HCT116 (cell line): Measurements from ENCODE around the gene TSC22D1. TPM values are rescaled to one million over a fixed set of nuclear protein-coding genes. Genes with fewer than 3 reads are reported as not detected.

Experiments used
- ATAC-seq: fragments of 200-7000 bp; cut with Tn5 transposase; 2 replicates; pipeline ENCODE4 v1.9.1; 2020; ENCODE audit warnings: mild to moderate bottlenecking, moderate library complexity
- Bru-seq: library from RNA; stranded (reverse); fragments of 400-500 nt; gene quantifications from one replicate; lab custom pipeline; 2021; lab: Mats Ljungman, UMichigan
- BruChase-seq, 2 experiments: library from RNA; stranded (reverse); fragments of 400-500 nt; gene quantifications; one replicate each; lab custom pipeline; 2021; lab: Mats Ljungman, UMichigan
- BruUV-seq: library from RNA; stranded (reverse); fragments of 400-500 nt; replicated peaks from 2 replicates; lab custom pipeline; 2021; lab: Mats Ljungman, UMichigan
- CTCF ChIA-PET: fragments of 300-600 bp; sonication (Branson Sonifier 250); formaldehyde crosslinking; loops from one replicate; lab custom pipeline; 2021; ENCODE audit warnings: antibody characterized with exemption; lab: Charles Lee
- POLR2A ChIA-PET: fragments of 300-600, 350-600 bp; sonication (Branson Sonifier 250); formaldehyde crosslinking; loops from one replicate; lab custom pipeline; 2021; ENCODE audit warnings: antibody characterized with exemption; lab: Charles Lee
- RAD21 ChIA-PET, 2 experiments: fragments of 300-600 bp; sonication (Branson Sonifier 250); formaldehyde crosslinking; loops; one replicate each; lab custom pipeline; 2023; ENCODE audit warnings: low total read pairs in 2 of 2; ENCODE audit not compliant: uncharacterized antibody in 2 of 2, unreplicated experiment in 2 of 2, low non-redundant PET in 1 of 2; lab: Charles Lee
- DNase-seq: peaks from one replicate; pipeline ENCODE4 v3.0.0-alpha.2; 2010; ENCODE audit warnings: low read depth, low spot score
- H2AFZ ChIP-seq: fragments of 200-600 bp; shearing (Covaris generic), sonication (generic); 2 replicates; pipeline ENCODE4 v1.6.1; 2017; ENCODE audit warnings: low read depth, mixed run types, mixed read lengths, antibody characterized with exemption, low read length; ENCODE audit not compliant: poor library complexity, severe bottlenecking
- H3K27ac ChIP-seq: 2 replicates; pipeline ENCODE4 v1.5.1; 2012; ENCODE audit warnings: low read depth, low read length
- H3K27me3 ChIP-seq: fragments of 200-600 bp; sonication (generic); 2 replicates; pipeline ENCODE4 v1.6.1; 2016; ENCODE audit warnings: mixed run types, low read length, mixed read lengths; ENCODE audit not compliant: insufficient read depth
- H3K36me3 ChIP-seq, 2 experiments: fragments of 200-500 bp in 1 of 2; fragments of 200-600 bp in 1 of 2; sonication (Bioruptor generic) in 1 of 2; sonication (generic) in 1 of 2; 2 replicates each; pipeline versions ENCODE4 v1.5.1 to v1.6.1; 2014 to 2016; ENCODE audit warnings: low read length in 2 of 2, inconsistent platforms in 1 of 2, mixed read lengths in 1 of 2, mixed run types in 1 of 2; ENCODE audit not compliant: insufficient read depth in 2 of 2, control insufficient read depth in 1 of 2
- H3K4me1 ChIP-seq, 2 experiments: fragments of 200-600 bp in 1 of 2; sonication (generic) in 1 of 2; 2 replicates each; pipeline versions ENCODE4 v1.5.1 to v1.6.1; 2012 to 2017; ENCODE audit warnings: low read length in 2 of 2, inconsistent platforms in 1 of 2, mild to moderate bottlenecking in 1 of 2, mixed read lengths in 1 of 2, mixed run types in 1 of 2, moderate library complexity in 1 of 2; ENCODE audit not compliant: insufficient read depth in 2 of 2, control insufficient read depth in 1 of 2
- H3K4me2 ChIP-seq: fragments of 200-600 bp; sonication (generic); 2 replicates; pipeline ENCODE4 v1.6.1; 2017; ENCODE audit warnings: mixed run types, low read length, mixed read lengths
- H3K4me3 ChIP-seq, 2 experiments: fragments of 200-600 bp in 1 of 2; sonication (generic) in 1 of 2; replicated peaks in 1 of 2; 2 replicates each; pipeline ENCODE4 v1.5.1; 2011 to 2016; ENCODE audit warnings: low read length in 2 of 2, control low read depth in 1 of 2, low read depth in 1 of 2, mild to moderate bottlenecking in 1 of 2, mixed read lengths in 1 of 2, mixed run types in 1 of 2
- H3K79me2 ChIP-seq: fragments of 200-600 bp; sonication (generic); 2 replicates; pipeline ENCODE4 v1.6.1; 2017; ENCODE audit warnings: mild to moderate bottlenecking, mixed run types, low read length, moderate library complexity, mixed read lengths; ENCODE audit not compliant: insufficient read depth
- H3K9ac ChIP-seq: fragments of 200-600 bp; sonication (generic); 2 replicates; pipeline ENCODE4 v1.6.1; 2016; ENCODE audit warnings: low read length, mixed read lengths
- H3K9me2 ChIP-seq: fragments of 200-600 bp; sonication (generic), shearing (Covaris generic); 2 replicates; pipeline ENCODE4 v1.6.1; 2017; ENCODE audit warnings: mixed run types, mild to moderate bottlenecking, moderate library complexity; ENCODE audit not compliant: insufficient read depth
- H3K9me3 ChIP-seq, 2 experiments: fragments of 200-500 bp in 1 of 2; fragments of 200-600 bp in 1 of 2; sonication (Bioruptor generic) in 1 of 2; sonication (generic) in 1 of 2; 2 replicates each; pipeline ENCODE4 v1.6.1; 2014 to 2017; ENCODE audit warnings: low read length in 2 of 2, mixed read lengths in 2 of 2, inconsistent platforms in 1 of 2, low read depth in 1 of 2, mild to moderate bottlenecking in 1 of 2, mixed run types in 1 of 2, moderate library complexity in 1 of 2; ENCODE audit not compliant: control insufficient read depth in 1 of 2, insufficient read depth in 1 of 2
- H4K20me1 ChIP-seq: fragments of 200-600 bp; sonication (generic), shearing (Covaris generic); 2 replicates; pipeline ENCODE4 v1.6.1; 2017; ENCODE audit warnings: mixed run types, mild to moderate bottlenecking, moderate library complexity; ENCODE audit not compliant: insufficient read depth
- EZH2 ChIP-seq: fragments of 200-600 bp; sonication (generic); IDR thresholded peaks from 2 replicates; pipeline ENCODE4 v1.6.1; 2017; ENCODE audit warnings: antibody characterized with exemption, mixed run types
- FOSL1 ChIP-seq: IDR thresholded peaks from 2 replicates; pipeline ENCODE4 v1.6.1; 2012; ENCODE audit warnings: low read depth
- JUND ChIP-seq: IDR thresholded peaks from 2 replicates; pipeline ENCODE4 v1.6.1; 2012
- RAD21 ChIP-seq: IDR thresholded peaks from 2 replicates; pipeline ENCODE4 v1.6.1; 2012; ENCODE audit warnings: low read depth, mild to moderate bottlenecking
- REST ChIP-seq: IDR thresholded peaks from 2 replicates; pipeline ENCODE4 v1.6.1; 2012; ENCODE audit warnings: low read depth
- intact Hi-C: fragments of 100-400 bp; cut with micrococcal nuclease; formaldehyde crosslinking; loops from 2 replicates; pipeline ENCODE4 v1.10.0; 2022
- long read RNA-seq: library from polyadenylated mRNA; unstranded; transcript quantifications from one replicate; pipeline ENCODE4 v2.0.0, GENCODE V29; 2021; ENCODE audit not compliant: unreplicated experiment
- polyA plus RNA-seq: library from polyadenylated mRNA; unstranded; fragments of >200 nt; gene quantifications from 2 replicates; pipeline ENCODE4 v1.2.1, GENCODE V29; 2012; ENCODE audit warnings: missing spikeins
- total RNA-seq: library from RNA; stranded (reverse); gene quantifications from one replicate; pipeline ENCODE4 v1.2.1, GENCODE V29; 2021; ENCODE audit not compliant: unreplicated experiment

TSC22D1 gene
- total RNA-seq: 268 TPM
- polyA plus RNA-seq: 127 and 183 TPM in 2 replicates
- Bru-seq, nascent RNA: percentile 85 among the genes with signal in this experiment
- percentile 68 among the genes with signal in this experiment for BruChase-seq, experiment 1, labeled RNA remaining after a 6-hour chase
- BruChase-seq, experiment 2, labeled RNA remaining after a 2-hour chase: percentile 93 among the genes with signal in this experiment
- long read RNA-seq, full-length matches to known transcripts: 729 of 778 reads
- long read RNA-seq, partial matches to known transcripts: 4 of 778 reads
- long read RNA-seq, other reads (novel, unspliced or antisense): 45 of 778 reads

GRCh38 chr13:44575741-44576350, at the start of gene TSC22D1:
TSC22D1 (minus strand) TSS chr13:44576330; CDS start chr13:44576074, 256 bp downstream.
- no peaks in the 10 kb centered on the region for H4K20me1 ChIP-seq
- BruUV-seq: no TSS peak
- no peaks in the 10 kb centered on the region for H3K27me3 ChIP-seq
- H3K36me3 ChIP-seq: peaks cover 0 to 7% of the 10 kb centered on the region in 2 experiments; a peak in 1 of 4 replicates
- H3K9me3 ChIP-seq: no peaks in the 10 kb centered on the region
- ChIA-PET RAD21 (no interaction called here), POLR2A (no interaction called here), CTCF (no interaction called here)
- H3K9ac ChIP-seq: peak within 1 kb of the TSS; percentile 85
- intact Hi-C loops: loop anchor here (5.0 kb wide), 1 partner anchor 241 kb away; no protein-coding TSS in a partner anchor
- peaks cover 12% of the 10 kb centered on the region; the same call in 1 of the 2 replicates for H3K79me2 ChIP-seq
- TF ChIP-seq RAD21: no peak
- no peak for TF ChIP-seq REST
- TF ChIP-seq JUND: no peak
- TF ChIP-seq FOSL1: no peak
- TF ChIP-seq EZH2: no peak
- H3K27ac ChIP-seq: peak within 1 kb of the TSS; percentile 87
- ATAC-seq: no peak
- no peak for DNase-seq
- peak within 1 kb of the TSS; percentile 93 for H3K4me2 ChIP-seq
- peaks cover 3 to 15% of the 10 kb centered on the region in 2 experiments; a peak in 3 of 4 replicates for H3K4me1 ChIP-seq
- peak within 1 kb of the TSS; percentile 61 for H2AFZ ChIP-seq
- H3K9me2 ChIP-seq: no peaks in the 10 kb centered on the region
- peak within 1 kb of the TSS; percentile 73 to 88 for H3K4me3 ChIP-seq
